Uterus (tissue), 2 donors: ENCODE data around the gene PPIH.

ENCODE experiments used
- CTCF ChIP-seq, 4 experiments: fragments of 200-600 bp in 2 of 4; fragments of 450-650 bp in 2 of 4; sonication (generic) in 2 of 4; IDR thresholded peaks; one replicate each; pipeline ENCODE4 v1.5.1; 2016 to 2019; ENCODE audit warnings: antibody characterized with exemption in 4 of 4, mild to moderate bottlenecking in 2 of 4, moderate library complexity in 1 of 4
- POLR2A ChIP-seq, 2 donors: fragments of 450-650 bp; IDR thresholded peaks; one replicate each; pipeline ENCODE4 v1.6.1; 2016; ENCODE audit warnings: antibody characterized with exemption in 2 of 2, mild to moderate bottlenecking in 1 of 2, moderate library complexity in 1 of 2

- no peak for TF ChIP-seq POLR2A (IDR thresholded peaks at IDR 0.05)
- no peak for TF ChIP-seq CTCF (IDR thresholded peaks at IDR 0.05)
Observed at GRCh38 chr1:42660907-42661500, 2.8 kb downstream of the PPIH start.
